Right atrium auricular region (tissue), 2 donors: ENCODE data around the gene NCOA1. TPM values are rescaled to one million over a fixed set of nuclear protein-coding genes. Genes with fewer than 3 reads are reported as not detected.

ENCODE experiments used
- DNase-seq: peaks from one replicate; pipeline ENCODE4 v3.0.0-alpha.2; 2019; ENCODE audit warnings: low spot score
- H3K27ac ChIP-seq, 2 donors: fragments of 200-600 bp; sonication (generic); 1 replicate in 1 of 2; 2 replicates in 1 of 2; pipeline ENCODE4 v1.5.1; 2016 to 2019
- H3K27me3 ChIP-seq, 2 donors: fragments of 200-600 bp; sonication (generic); one replicate each; pipeline versions ENCODE4 v1.5.1 to v1.6.0; 2017 to 2019
- H3K36me3 ChIP-seq: fragments of 200-600 bp; sonication (generic); one replicate; pipeline ENCODE4 v1.5.1; 2016
- H3K4me1 ChIP-seq, 2 donors: fragments of 200-600 bp; sonication (generic); one replicate each; pipeline versions ENCODE4 v1.5.1 to v1.6.0; 2017 to 2019
- H3K4me3 ChIP-seq, 2 donors: fragments of 200-600 bp; sonication (generic); 1 replicate in 1 of 2; 2 replicates in 1 of 2; pipeline ENCODE4 v1.5.1; 2017 to 2019; ENCODE audit warnings: mild to moderate bottlenecking in 1 of 2, moderate library complexity in 1 of 2
- H3K9me3 ChIP-seq, 2 donors: fragments of 200-600 bp; sonication (generic); one replicate each; pipeline ENCODE4 v1.5.1; 2019
- total RNA-seq, 2 donors: library from RNA; depleted of rRNA; stranded (reverse); fragments of >200 nt; gene quantifications; one replicate each; pipeline ENCODE4 v1.1.0, GENCODE V29; 2016
- TF ChIP-seq, protein P1 (sequence below), 2 donors: fragments of 200-600 bp; sonication (generic); IDR thresholded peaks; one replicate each; pipeline ENCODE4 v1.5.1; 2019; ENCODE audit warnings: antibody characterized with exemption in 2 of 2

Gene NCOA1
- total RNA-seq, 2 donors from 2014 or later: 33.8 to 43.6 TPM

DNA sequence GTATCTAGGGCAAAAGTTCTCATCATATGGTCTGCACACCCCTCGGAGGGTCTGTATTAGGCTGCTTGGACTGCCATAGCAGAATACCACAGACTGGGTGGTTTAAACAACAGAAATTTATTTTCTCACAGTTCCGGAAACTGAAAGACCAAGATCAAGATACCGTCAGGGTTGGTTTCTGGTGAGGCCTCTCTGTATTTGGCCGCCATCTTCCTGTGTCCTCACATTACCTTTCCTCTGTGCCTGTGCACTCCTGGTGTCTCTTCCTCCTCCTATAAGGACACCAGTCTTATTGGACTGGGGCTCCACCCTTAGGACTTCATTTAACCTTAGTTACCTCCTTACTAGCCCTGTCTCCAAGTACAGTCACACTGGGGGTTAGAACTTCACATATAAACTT, 132.5 kb downstream of the NCOA1 start:
- H3K27me3 ChIP-seq: no peaks in the 10 kb centered on the region
- TF ChIP-seq, protein P1, sequence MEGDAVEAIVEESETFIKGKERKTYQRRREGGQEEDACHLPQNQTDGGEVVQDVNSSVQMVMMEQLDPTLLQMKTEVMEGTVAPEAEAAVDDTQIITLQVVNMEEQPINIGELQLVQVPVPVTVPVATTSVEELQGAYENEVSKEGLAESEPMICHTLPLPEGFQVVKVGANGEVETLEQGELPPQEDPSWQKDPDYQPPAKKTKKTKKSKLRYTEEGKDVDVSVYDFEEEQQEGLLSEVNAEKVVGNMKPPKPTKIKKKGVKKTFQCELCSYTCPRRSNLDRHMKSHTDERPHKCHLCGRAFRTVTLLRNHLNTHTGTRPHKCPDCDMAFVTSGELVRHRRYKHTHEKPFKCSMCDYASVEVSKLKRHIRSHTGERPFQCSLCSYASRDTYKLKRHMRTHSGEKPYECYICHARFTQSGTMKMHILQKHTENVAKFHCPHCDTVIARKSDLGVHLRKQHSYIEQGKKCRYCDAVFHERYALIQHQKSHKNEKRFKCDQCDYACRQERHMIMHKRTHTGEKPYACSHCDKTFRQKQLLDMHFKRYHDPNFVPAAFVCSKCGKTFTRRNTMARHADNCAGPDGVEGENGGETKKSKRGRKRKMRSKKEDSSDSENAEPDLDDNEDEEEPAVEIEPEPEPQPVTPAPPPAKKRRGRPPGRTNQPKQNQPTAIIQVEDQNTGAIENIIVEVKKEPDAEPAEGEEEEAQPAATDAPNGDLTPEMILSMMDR (IDR thresholded peaks at IDR 0.05): no peak
- H3K4me1 ChIP-seq: peaks cover 0 to 5% of the 10 kb centered on the region in 2 donors
- no peak overlapping the region for H3K27ac ChIP-seq
- DNase-seq: no peak
- H3K36me3 ChIP-seq: no peaks in the 10 kb centered on the region
- no peaks in the 10 kb centered on the region for H3K9me3 ChIP-seq
- no peak overlapping the region for H3K4me3 ChIP-seq

- Histone ChIP-seq H3K27me3 (no peaks in the 10 kb centered on the region), H3K4me3 (no peak overlapping the region), H3K4me1 (peaks cover 0 to 4% of the 10 kb centered on the region in 2 donors), H3K36me3 (no peaks in the 10 kb centered on the region), H3K27ac (no peak overlapping the region), H3K9me3 (no peaks in the 10 kb centered on the region)
- DNase-seq: no peak
- TF ChIP-seq, protein P1 (IDR thresholded peaks at IDR 0.05): no peak
These were observed 134.7 kb downstream of the NCOA1 start for GRCh38 chr2:24625728-24626127.

DNA sequence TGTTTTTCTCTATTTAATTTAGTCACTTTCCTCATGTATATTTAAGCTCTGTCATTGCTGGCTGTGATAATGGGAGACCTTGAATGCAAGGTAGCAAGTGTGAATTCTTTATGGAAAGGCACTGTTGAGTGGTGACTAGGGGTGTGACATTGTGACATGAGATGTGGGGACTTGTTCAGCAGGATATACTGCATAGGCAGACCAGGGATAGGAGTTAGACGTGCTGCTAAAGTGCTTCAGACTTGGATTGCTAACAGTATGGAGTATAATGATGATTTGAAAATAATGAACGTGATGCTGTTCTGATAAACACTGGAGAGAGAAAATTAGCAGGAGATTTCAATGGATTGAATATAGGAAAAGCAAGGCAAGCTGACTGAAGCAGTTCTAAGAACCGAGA, 135.1 kb downstream of the NCOA1 start:
- Histone ChIP-seq H3K9me3 (no peaks in the 10 kb centered on the region), H3K4me1 (peaks cover 0 to under 1% of the 10 kb centered on the region in 2 donors), H3K36me3 (no peaks in the 10 kb centered on the region), H3K4me3 (no peak overlapping the region), H3K27ac (no peak overlapping the region), H3K27me3 (no peaks in the 10 kb centered on the region)
- DNase-seq: no peak
- TF ChIP-seq, protein P1 (IDR thresholded peaks at IDR 0.05): no peak

GRCh38 chr2:24628746-24629145, 137.7 kb downstream of the NCOA1 start:
- no peaks in the 10 kb centered on the region for H3K4me1 ChIP-seq
- no peak for DNase-seq
- TF ChIP-seq, protein P1 (IDR thresholded peaks at IDR 0.05): no peak
- no peaks in the 10 kb centered on the region for H3K9me3 ChIP-seq
- no peak overlapping the region for H3K27ac ChIP-seq
- no peaks in the 10 kb centered on the region for H3K27me3 ChIP-seq
- H3K36me3 ChIP-seq: no peaks in the 10 kb centered on the region
- no peak overlapping the region for H3K4me3 ChIP-seq

- DNase-seq: no peak
- H3K27ac ChIP-seq: no peak overlapping the region
- no peaks in the 10 kb centered on the region for H3K36me3 ChIP-seq
- H3K4me3 ChIP-seq: no peak overlapping the region
- H3K4me1 ChIP-seq: peaks cover 0 to 6% of the 10 kb centered on the region in 2 donors
- TF ChIP-seq, protein P1 (IDR thresholded peaks at IDR 0.05): no peak
- no peaks in the 10 kb centered on the region for H3K27me3 ChIP-seq
- no peaks in the 10 kb centered on the region for H3K9me3 ChIP-seq
These were observed 141.1 kb downstream of the NCOA1 start for GRCh38 chr2:24632172-24632571.

DNA sequence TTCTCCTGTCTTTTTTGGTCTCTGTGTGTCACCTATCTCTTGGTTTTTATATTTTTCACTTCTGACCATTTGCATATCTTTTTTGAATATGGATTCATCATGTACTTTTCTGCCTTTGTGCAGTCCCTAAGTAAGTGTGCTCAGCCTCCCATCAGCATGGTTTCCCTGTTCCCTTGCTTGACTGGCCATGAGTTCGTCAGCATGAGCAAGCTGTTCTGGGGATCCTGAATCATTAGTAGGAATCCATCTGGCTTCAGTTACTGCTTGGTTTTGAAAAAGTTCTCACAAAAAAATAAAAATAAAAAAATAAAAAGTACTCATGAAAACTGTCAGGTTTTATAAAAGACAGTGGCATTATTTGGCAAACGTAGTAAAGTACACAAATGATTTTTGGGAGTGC, 144.1 kb downstream of the NCOA1 start:
- no peak overlapping the region for H3K4me3 ChIP-seq
- TF ChIP-seq, protein P1 (IDR thresholded peaks at IDR 0.05): no peak
- DNase-seq: no peak
- H3K27ac ChIP-seq: no peak overlapping the region
- H3K36me3 ChIP-seq: no peaks in the 10 kb centered on the region
- H3K9me3 ChIP-seq: no peaks in the 10 kb centered on the region
- peaks cover 0 to 6% of the 10 kb centered on the region in 2 donors for H3K4me1 ChIP-seq
- no peaks in the 10 kb centered on the region for H3K27me3 ChIP-seq
